Endothelial cell of umbilical vein (primary cell): ENCODE data around the gene ACP1. TPM values are rescaled to one million over a fixed set of nuclear protein-coding genes. Genes with fewer than 3 reads are reported as not detected.

ENCODE experiments used
- BruUV-seq: library from RNA; stranded (reverse); fragments of 400-500 nt; replicated peaks from 2 replicates; lab custom pipeline; 2021; lab: Mats Ljungman, UMichigan
- CTCF ChIA-PET: fragments of 300-600, 350-600 bp; sonication (Branson Sonifier 250); formaldehyde crosslinking; loops from one replicate; lab custom pipeline; 2021; ENCODE audit warnings: antibody characterized with exemption, inconsistent platforms; lab: Charles Lee
- POLR2A ChIA-PET: fragments of 300-600, 350-600 bp; sonication (Branson Sonifier 250); formaldehyde crosslinking; loops from one replicate; lab custom pipeline; 2021; ENCODE audit warnings: antibody characterized with exemption, inconsistent platforms; lab: Charles Lee
- DNase-seq: peaks from one replicate; pipeline ENCODE4 v3.0.0-alpha.2; 2011; ENCODE audit warnings: low read depth, low spot score
- FAIRE-seq: peaks from 2 replicates; lab custom pipeline; 2011; peaks lifted over from hg19 to GRCh38; lab: Jason Lieb, UNC
- H2AFZ ChIP-seq: 2 replicates; pipeline ENCODE4 v1.6.0; 2012; ENCODE audit warnings: low read depth, low read length, control low read depth, inconsistent platforms
- H3K27ac ChIP-seq: 2 replicates; pipeline ENCODE4 v1.5.1; 2011; ENCODE audit warnings: low read depth, mild to moderate bottlenecking, control low read depth, low read length, moderate library complexity; ENCODE audit not compliant: insufficient read depth
- H3K27me3 ChIP-seq, 2 experiments: 2 replicates each; pipeline versions ENCODE4 v1.6.0 to v1.6.1; 2011; ENCODE audit warnings: low read length in 2 of 2, mixed read lengths in 1 of 2; ENCODE audit not compliant: control insufficient read depth in 2 of 2, insufficient read depth in 2 of 2
- H3K36me3 ChIP-seq, 2 experiments: 2 replicates in 1 of 2; 3 replicates in 1 of 2; pipeline ENCODE4 v1.5.1; 2011; ENCODE audit warnings: low read length in 2 of 2, mild to moderate bottlenecking in 1 of 2, moderate library complexity in 1 of 2; ENCODE audit not compliant: control insufficient read depth in 2 of 2, insufficient read depth in 2 of 2; ENCODE audit errors: extremely low read depth in 1 of 2
- H3K4me1 ChIP-seq: 3 replicates; pipeline ENCODE4 v1.5.1; 2011; ENCODE audit warnings: mild to moderate bottlenecking, low read length; ENCODE audit not compliant: control insufficient read depth, insufficient read depth; ENCODE audit errors: extremely low read depth
- H3K4me2 ChIP-seq: 2 replicates; pipeline ENCODE4 v1.6.1; 2011; ENCODE audit warnings: low read length, control low read depth, mixed read lengths; ENCODE audit not compliant: insufficient read depth
- H3K4me3 ChIP-seq, 3 experiments: fragments of 200-600 bp in 1 of 3; sonication (generic), shearing (Covaris generic) in 1 of 3; replicated peaks in 1 of 3; 2 replicates each; pipeline ENCODE4 v1.5.1; 2011 to 2016; ENCODE audit warnings: control low read depth in 3 of 3, low read length in 3 of 3, mild to moderate bottlenecking in 2 of 3, inconsistent platforms in 1 of 3, low read depth in 1 of 3, moderate library complexity in 1 of 3; ENCODE audit not compliant: insufficient read depth in 1 of 3
- H3K79me2 ChIP-seq: 2 replicates; pipeline ENCODE4 v1.6.0; 2012; ENCODE audit warnings: low read length, inconsistent platforms; ENCODE audit not compliant: control insufficient read depth, insufficient read depth
- H3K9ac ChIP-seq: replicated peaks from 2 replicates; pipeline ENCODE3; 2011; ENCODE audit warnings: low read length, control low read depth; ENCODE audit not compliant: insufficient read depth; ENCODE audit errors: extremely low read depth
- H3K9me1 ChIP-seq: replicated peaks from 3 replicates; pipeline ENCODE4 v1.6.0; 2011; ENCODE audit warnings: mild to moderate bottlenecking, low read length; ENCODE audit not compliant: control insufficient read depth, insufficient read depth; ENCODE audit errors: extremely low read depth
- H3K9me3 ChIP-seq: replicated peaks from 2 replicates; pipeline ENCODE4 v1.5.1; 2012; ENCODE audit warnings: low read length, inconsistent platforms; ENCODE audit not compliant: control insufficient read depth, insufficient read depth
- H4K20me1 ChIP-seq: replicated peaks from 2 replicates; pipeline ENCODE3; 2011; ENCODE audit warnings: mild to moderate bottlenecking, low read length; ENCODE audit not compliant: control insufficient read depth, insufficient read depth; ENCODE audit errors: extremely low read depth
- CTCF ChIP-seq, 2 donors: IDR thresholded peaks; 1 replicate in 1 of 2; 2 replicates in 1 of 2; pipeline ENCODE4 v1.5.1; 2011; ENCODE audit warnings: low read length in 2 of 2, mild to moderate bottlenecking in 2 of 2, moderate library complexity in 2 of 2, control low read depth in 1 of 2, inconsistent platforms in 1 of 2, low read depth in 1 of 2; ENCODE audit not compliant: insufficient read depth in 1 of 2; ENCODE audit errors: extremely low read depth in 1 of 2
- EZH2 ChIP-seq: IDR thresholded peaks from 2 replicates; pipeline ENCODE4 v1.6.1; 2012; ENCODE audit warnings: borderline replicate concordance, low read depth, mild to moderate bottlenecking, moderate library complexity, low read length, inconsistent platforms; ENCODE audit not compliant: severe bottlenecking
- FOS ChIP-seq: IDR thresholded peaks from 2 replicates; pipeline ENCODE4 v1.6.1; 2011; ENCODE audit warnings: mild to moderate bottlenecking, low read length, moderate library complexity, borderline replicate concordance; ENCODE audit not compliant: insufficient read depth
- JUN ChIP-seq: IDR thresholded peaks from 2 replicates; pipeline ENCODE4 v1.6.1; 2011; ENCODE audit warnings: borderline replicate concordance, low read depth; ENCODE audit not compliant: insufficient read length, insufficient read depth
- MAX ChIP-seq: IDR thresholded peaks from 2 replicates; pipeline ENCODE4 v1.6.1; 2011; ENCODE audit not compliant: insufficient read depth, insufficient read length
- POLR2A ChIP-seq: IDR thresholded peaks from 2 replicates; pipeline ENCODE4 v1.6.1; 2012; ENCODE audit warnings: low read depth, mild to moderate bottlenecking, control low read depth, low read length
- POLR2AphosphoS5 ChIP-seq: IDR thresholded peaks from 2 replicates; pipeline ENCODE4 v1.6.1; 2012; ENCODE audit warnings: low read depth, mild to moderate bottlenecking, control low read depth, low read length, moderate library complexity; ENCODE audit not compliant: insufficient read depth
- dilution Hi-C: fragments of 300-500 bp; cut with MboI; formaldehyde crosslinking; loops from one replicate; pipeline ENCODE4 v1.15.0; 2019; ENCODE audit warnings: low sequenced_read_pairs; ENCODE audit not compliant: extremely low pct_ligation_motif_present
- intact Hi-C: fragments of 100-400 bp; cut with micrococcal nuclease; formaldehyde crosslinking; loops from one replicate; pipeline ENCODE4 v1.10.0; 2022
- polyA plus RNA-seq, 4 experiments: library from polyadenylated mRNA; depleted of rRNA in 3 of 4; stranded (reverse) in 3 of 4; unstranded in 1 of 4; fragments of >200 nt; gene quantifications; 2 replicates each; pipeline versions ENCODE4 v1.2.1 to v1.2.3, GENCODE V29; 2011 to 2012; ENCODE audit warnings: missing spikeins in 1 of 4
- total RNA-seq: library from RNA; stranded (reverse); gene quantifications from 2 replicates; pipeline ENCODE4 v1.2.3, GENCODE V29; 2021

Gene ACP1
- total and polyA plus RNA-seq, 2 donors (not counting 3 experiments of a cell fraction or from before 2014, with no cell fraction given) = 63.4 to 80.2 TPM

- no peak overlapping the region for H3K4me2 ChIP-seq
- no peak overlapping the region for H2AFZ ChIP-seq
- ChIA-PET POLR2A (no interaction called here), CTCF (interaction anchor here (1.6 kb wide), 1 partner anchor 20 kb away, joined by 3 read pairs; no protein-coding TSS in a partner anchor)
- H3K4me3 ChIP-seq = no peak overlapping the region
- H3K9me3 ChIP-seq = no peaks in the 10 kb centered on the region
- H3K27ac ChIP-seq = no peak overlapping the region
- no peak for DNase-seq
- dilution Hi-C loops = no loop called here
- H3K9ac ChIP-seq = no peak overlapping the region
- no peaks in the 10 kb centered on the region for H3K79me2 ChIP-seq
- H3K9me1 ChIP-seq = no peaks in the 10 kb centered on the region
- no peaks in the 10 kb centered on the region for H4K20me1 ChIP-seq
- no peaks in the 10 kb centered on the region for H3K4me1 ChIP-seq
- no TSS peak for BruUV-seq
- TF ChIP-seq MAX = no peak
- TF ChIP-seq FOS = no peak
- no peak for TF ChIP-seq JUN
- TF ChIP-seq POLR2AphosphoS5 = no peak
- no peak for TF ChIP-seq CTCF (IDR thresholded peaks at IDR 0.05; ENCODE audit: extremely low read depth in 1 of 2, insufficient read depth in 1 of 2, low read depth in 1 of 2, low read length in 2 of 2)
- no peak for TF ChIP-seq EZH2
- no peak for TF ChIP-seq POLR2A
- FAIRE-seq = no peak
- H3K36me3 ChIP-seq = no peaks in the 10 kb centered on the region
- H3K27me3 ChIP-seq = no peaks in the 10 kb centered on the region
- intact Hi-C loops = no loop called here
These were observed 45.3 kb downstream of the ACP1 start for GRCh38 chr2:309954-310510.
